RCC 7860 (cell line): ENCODE data around the gene C3orf33.
"Not testable (repeated sequence)": the region's sequence is repeated elsewhere in the genome, so short reads cannot be mapped to it uniquely, and the experiment has no call there.

Experiments
- DNase-seq: peaks from one replicate; pipeline ENCODE4 v3.0.0-alpha.2; 2015; ENCODE audit warnings: low spot score
- FAIRE-seq: peaks from 2 replicates; lab custom pipeline; 2012; peaks lifted over from hg19 to GRCh38; lab: Jason Lieb, UNC

C3orf33 gene

GRCh38 chr3:155805802-155806618 is at the start of gene C3orf33:
Gene C3orf33, minus strand, starts transcription at chr3:155806278. Its CDS starts 26 bp downstream, at chr3:155806252.
- DNase-seq (peak; percentile 29), FAIRE-seq (no peak)

GRCh38 chr3:155854141-155854940 is 48.3 kb upstream of the C3orf33 start, which contains the start of gene SLC33A1:
Gene SLC33A1, minus strand, starts transcription at chr3:155854427. Its CDS starts 430 bp downstream, at chr3:155853997.
- DNase-seq (peak; percentile 99), FAIRE-seq (peak; percentile 85)

GRCh38 chr3:155853214-155854140 is 47.4 kb upstream of the C3orf33 start:
- no peak for DNase-seq
- FAIRE-seq = no peak

- no peak for DNase-seq
- no peak for FAIRE-seq
Observed at GRCh38 chr3:155852341-155852740, 46.3 kb upstream of the C3orf33 start.

GRCh38 chr3:155849404-155849803 is 43.3 kb upstream of the C3orf33 start:
- not testable (repeated sequence) for FAIRE-seq, DNase-seq

GRCh38 chr3:155847993-155848392 is 41.9 kb upstream of the C3orf33 start:
- FAIRE-seq (no peak), DNase-seq (no peak)

GRCh38 chr3:155846119-155846518 is 40.0 kb upstream of the C3orf33 start:
- no peak for DNase-seq
- FAIRE-seq = no peak

GRCh38 chr3:155843569-155843968 is 37.5 kb upstream of the C3orf33 start:
- DNase-seq (no peak), FAIRE-seq (no peak)

- no peak for FAIRE-seq
- no peak for DNase-seq
Observed at GRCh38 chr3:155835341-155836071, 29.4 kb upstream of the C3orf33 start.

- FAIRE-seq, DNase-seq: not testable (repeated sequence)
Observed at GRCh38 chr3:155828490-155829098, 22.5 kb upstream of the C3orf33 start.

- DNase-seq (no peak), FAIRE-seq (no peak)
Observed at GRCh38 chr3:155815030-155815545, 9.0 kb upstream of the C3orf33 start.

- FAIRE-seq = peak; percentile 63
- not testable (repeated sequence) for DNase-seq
Observed at GRCh38 chr3:155813224-155813623, 7.1 kb upstream of the C3orf33 start.

GRCh38 chr3:155809181-155809580 is 3.1 kb upstream of the C3orf33 start:
- no peak for FAIRE-seq
- DNase-seq = no peak

GRCh38 chr3:155807823-155808222 is 1.7 kb upstream of the C3orf33 start:
- DNase-seq (no peak), FAIRE-seq (no peak)

- FAIRE-seq (no peak), DNase-seq (no peak)
Observed at GRCh38 chr3:155805204-155805801, 775 bp downstream of the C3orf33 start.

GRCh38 chr3:155804323-155804722 is 1.8 kb downstream of the C3orf33 start:
- no peak for FAIRE-seq
- no peak for DNase-seq

- DNase-seq = no peak
- FAIRE-seq = no peak
Observed at GRCh38 chr3:155792532-155792931, 13.5 kb downstream of the C3orf33 start.

GRCh38 chr3:155791190-155791589 is 14.9 kb downstream of the C3orf33 start:
- DNase-seq (no peak), FAIRE-seq (no peak)
